ENCODE measurements around the gene EPC1. TPM values are rescaled to one million over a fixed set of nuclear protein-coding genes. Genes with fewer than 3 reads are reported as not detected.
"Not testable (repeated sequence)": the region's sequence is repeated elsewhere in the genome, so short reads cannot be mapped to it uniquely, and the experiment has no call there.

The EPC1 gene
- total RNA-seq, 2 experiments from 2014 or later = 27.1 to 27.3 TPM

GRCh38 chr10:32367793-32368453 lies 21.0 kb upstream of the EPC1 start:
- intact Hi-C loops (cut with micrococcal nuclease) = loop anchor here (1.0 to 5.0 kb wide), 6 partner anchors 9 to 177 kb away; no protein-coding TSS in a partner anchor
- H3K4me1 Mint-ChIP-seq (ENCODE audit: low read depth) = peaks cover 64% of the 10 kb centered on the region
- H3K36me3 Mint-ChIP-seq = peaks cover 2% of the 10 kb centered on the region
- no peaks in the 10 kb centered on the region for H3K9me3 Mint-ChIP-seq
- peak overlapping the region; percentile 39 for H3K4me3 Mint-ChIP-seq
- POLR2A ChIA-PET = interaction anchor here (1.2 kb wide), 1 partner anchor 16 kb away, joined by 3 read pairs; no protein-coding TSS in a partner anchor
- DNase-seq = peak; percentile 83
- no peaks in the 10 kb centered on the region for H3K27me3 Mint-ChIP-seq
- CTCF ChIA-PET = interaction anchor here (0.6 to 5.4 kb wide), 17 partner anchors 8 to 766 kb away, joined by 3 to 40 read pairs (median 6); partner anchors contain the start of genes CCDC7 and EPC1
- H3K27ac Mint-ChIP-seq = peak overlapping the region; percentile 42

- Mint-ChIP-seq H3K9me3 (no peaks in the 10 kb centered on the region), H3K27ac (no peak overlapping the region), H3K36me3 (no peaks in the 10 kb centered on the region), H3K4me1 (ENCODE audit: low read depth) (peaks cover 67% of the 10 kb centered on the region), H3K27me3 (no peaks in the 10 kb centered on the region), H3K4me3 (no peak overlapping the region)
- ChIA-PET CTCF (interaction anchor here (0.8 to 5.4 kb wide), 14 partner anchors 8 to 504 kb away, joined by 3 to 40 read pairs (median 8); partner anchors contain the start of genes CCDC7 and EPC1), POLR2A (interaction anchor here (1.0 to 1.6 kb wide), 3 partner anchors 9 to 122 kb away, joined by 3 to 4 read pairs (median 3); no protein-coding TSS in a partner anchor)
- DNase-seq = no peak
- intact Hi-C loops (cut with micrococcal nuclease) = loop anchor here (5.0 kb wide), 1 partner anchor 154 kb away; no protein-coding TSS in a partner anchor
Observed at GRCh38 chr10:32366588-32366987, 19.6 kb upstream of the EPC1 start.

- CTCF ChIA-PET = interaction anchor here (1.5 to 5.4 kb wide), 9 partner anchors 8 to 503 kb away, joined by 5 to 35 read pairs (median 14); partner anchors contain the start of genes CCDC7 and EPC1
- POLR2A ChIA-PET = interaction anchor here (1.0 to 1.6 kb wide), 2 partner anchors 10 to 121 kb away, joined by 3 to 4 read pairs; no protein-coding TSS in a partner anchor
- Mint-ChIP-seq H3K27me3 (no peaks in the 10 kb centered on the region), H3K4me1 (ENCODE audit: low read depth) (peaks cover 68% of the 10 kb centered on the region), H3K27ac (no peak overlapping the region), H3K9me3 (no peaks in the 10 kb centered on the region), H3K4me3 (peak overlapping the region; percentile 34), H3K36me3 (no peaks in the 10 kb centered on the region)
- intact Hi-C loops (cut with micrococcal nuclease) = loop anchor here (5.0 kb wide), 1 partner anchor 154 kb away; no protein-coding TSS in a partner anchor
- no peak for DNase-seq
Observed at GRCh38 chr10:32366111-32366510, 19.2 kb upstream of the EPC1 start.

GRCh38 chr10:32365404-32365803 lies 18.4 kb upstream of the EPC1 start:
- peak; percentile 36 for DNase-seq
- peaks cover 68% of the 10 kb centered on the region for H3K4me1 Mint-ChIP-seq (ENCODE audit: low read depth)
- not testable (repeated sequence) for H3K27me3 Mint-ChIP-seq, H3K27ac Mint-ChIP-seq, H3K4me3 Mint-ChIP-seq, H3K36me3 Mint-ChIP-seq, H3K9me3 Mint-ChIP-seq
- intact Hi-C loops (cut with micrococcal nuclease) = loop anchor here (5.0 kb wide), 1 partner anchor 153 kb away; no protein-coding TSS in a partner anchor
- CTCF ChIA-PET = interaction anchor here (2.3 kb wide), 2 partner anchors 19 to 503 kb away, joined by 5 to 6 read pairs; no protein-coding TSS in a partner anchor
- POLR2A ChIA-PET = interaction anchor here (0.6 kb wide), 1 partner anchor 11 kb away, joined by 3 read pairs; no protein-coding TSS in a partner anchor

- no peak overlapping the region for H3K4me3 Mint-ChIP-seq
- DNase-seq = no peak
- H3K27me3 Mint-ChIP-seq = no peaks in the 10 kb centered on the region
- intact Hi-C loops (cut with micrococcal nuclease) = no loop called here
- ChIA-PET POLR2A (no interaction called here), CTCF (interaction anchor here (1.6 kb wide), 1 partner anchor 14 kb away, joined by 3 read pairs; no protein-coding TSS in a partner anchor)
- peaks cover 4% of the 10 kb centered on the region for H3K9me3 Mint-ChIP-seq
- no peak overlapping the region for H3K27ac Mint-ChIP-seq
- peaks cover 63% of the 10 kb centered on the region for H3K4me1 Mint-ChIP-seq (ENCODE audit: low read depth)
- peaks cover 10% of the 10 kb centered on the region for H3K36me3 Mint-ChIP-seq
Observed at GRCh38 chr10:32362571-32362970, 15.6 kb upstream of the EPC1 start.

- Mint-ChIP-seq H3K36me3 (peaks cover 12% of the 10 kb centered on the region), H3K4me3 (peak overlapping the region; percentile 17), H3K27me3 (no peaks in the 10 kb centered on the region), H3K9me3 (peaks cover 4% of the 10 kb centered on the region), H3K27ac (peak overlapping the region; percentile 39), H3K4me1 (ENCODE audit: low read depth) (peaks cover 67% of the 10 kb centered on the region)
- no peak for DNase-seq
- intact Hi-C loops (cut with micrococcal nuclease) = no loop called here
- POLR2A ChIA-PET = interaction anchor here (0.7 to 1.2 kb wide), 5 partner anchors 8 to 94 kb away, joined by 3 read pairs; partner anchors contain the start of gene EPC1
- CTCF ChIA-PET = interaction anchor here (0.7 to 1.5 kb wide), 8 partner anchors 8 to 107 kb away, joined by 3 to 7 read pairs (median 4); partner anchors contain the start of gene CCDC7
Observed at GRCh38 chr10:32360884-32361283, 13.9 kb upstream of the EPC1 start.

- POLR2A ChIA-PET = no interaction called here
- Mint-ChIP-seq H3K9me3 (peaks cover 4% of the 10 kb centered on the region), H3K27ac (peak overlapping the region; percentile 53)
Observed at GRCh38 chr10:32360241-32360640, 13.3 kb upstream of the EPC1 start.

GRCh38 chr10:32357056-32357735 lies 10.2 kb upstream of the EPC1 start:
- DNase-seq = peak; percentile 44
- peaks cover 67% of the 10 kb centered on the region for H3K4me1 Mint-ChIP-seq (ENCODE audit: low read depth)
- ChIA-PET CTCF (interaction anchor here (0.6 to 3.9 kb wide), 6 partner anchors 7 to 147 kb away, joined by 3 to 26 read pairs (median 4); no protein-coding TSS in a partner anchor), POLR2A (interaction anchor here (1.1 to 1.5 kb wide), 2 partner anchors 11 to 21 kb away, joined by 5 to 6 read pairs; no protein-coding TSS in a partner anchor)
- peaks cover 16% of the 10 kb centered on the region for H3K36me3 Mint-ChIP-seq
- peak overlapping the region; percentile 82 for H3K27ac Mint-ChIP-seq
- H3K9me3 Mint-ChIP-seq = peaks cover 4% of the 10 kb centered on the region
- no peaks in the 10 kb centered on the region for H3K27me3 Mint-ChIP-seq
- intact Hi-C loops (cut with micrococcal nuclease) = loop anchor here (1.0 kb wide), 1 partner anchor 10 kb away; no protein-coding TSS in a partner anchor
- H3K4me3 Mint-ChIP-seq = peak overlapping the region; percentile 59

More at GRCh38 chr10:32360241-32360640, 13.3 kb upstream of the EPC1 start:
- H3K27me3 Mint-ChIP-seq = no peaks in the 10 kb centered on the region
- intact Hi-C loops (cut with micrococcal nuclease) = no loop called here
- peaks cover 66% of the 10 kb centered on the region for H3K4me1 Mint-ChIP-seq (ENCODE audit: low read depth)
- DNase-seq = no peak
- H3K36me3 Mint-ChIP-seq = peaks cover 13% of the 10 kb centered on the region
- H3K4me3 Mint-ChIP-seq = no peak overlapping the region
- CTCF ChIA-PET = interaction anchor here (0.7 to 1.5 kb wide), 4 partner anchors 10 to 85 kb away, joined by 3 to 7 read pairs (median 4); partner anchors contain the start of gene CCDC7

GRCh38 chr10:32354690-32355089 lies 7.7 kb upstream of the EPC1 start:
- POLR2A ChIA-PET; DNase-seq; H3K9me3 Mint-ChIP-seq; H3K27me3 Mint-ChIP-seq; H3K27ac Mint-ChIP-seq; intact Hi-C loops (cut with micrococcal nuclease); H3K36me3 Mint-ChIP-seq; H3K4me3 Mint-ChIP-seq: not testable (repeated sequence)
- H3K4me1 Mint-ChIP-seq (ENCODE audit: low read depth) = peaks cover 61% of the 10 kb centered on the region
- CTCF ChIA-PET = interaction anchor here (3.1 kb wide), 1 partner anchor 13 kb away, joined by 26 read pairs; no protein-coding TSS in a partner anchor

GRCh38 chr10:32350811-32351350 lies 3.9 kb upstream of the EPC1 start:
- intact Hi-C loops (cut with micrococcal nuclease) = no loop called here
- DNase-seq = no peak
- Mint-ChIP-seq H3K9me3 (no peaks in the 10 kb centered on the region), H3K4me3 (no peak overlapping the region), H3K27ac (peak overlapping the region; percentile 31), H3K4me1 (ENCODE audit: low read depth) (peaks cover 54% of the 10 kb centered on the region), H3K27me3 (no peaks in the 10 kb centered on the region), H3K36me3 (peaks cover 9% of the 10 kb centered on the region)
- POLR2A ChIA-PET = no interaction called here
- CTCF ChIA-PET = no interaction called here

GRCh38 chr10:32349968-32350738 lies 3.2 kb upstream of the EPC1 start:
- no peaks in the 10 kb centered on the region for H3K27me3 Mint-ChIP-seq
- intact Hi-C loops (cut with micrococcal nuclease) = loop anchor here (5.0 kb wide), 1 partner anchor 293 kb away; the partner anchor contains the start of gene KIF5B
- no peak overlapping the region for H3K4me3 Mint-ChIP-seq
- H3K36me3 Mint-ChIP-seq = peaks cover 15% of the 10 kb centered on the region
- H3K4me1 Mint-ChIP-seq (ENCODE audit: low read depth) = peaks cover 52% of the 10 kb centered on the region
- POLR2A ChIA-PET = no interaction called here
- CTCF ChIA-PET = interaction anchor here (1.3 to 2.8 kb wide), 2 partner anchors 9 to 20 kb away, joined by 3 to 15 read pairs; no protein-coding TSS in a partner anchor
- H3K27ac Mint-ChIP-seq = no peak overlapping the region
- DNase-seq = no peak
- no peaks in the 10 kb centered on the region for H3K9me3 Mint-ChIP-seq

All from activated CD4-positive, alpha-beta memory T cell treated with anti-CD3 and anti-CD28 coated beads for 36 hours (primary cell).